Stimulated activated CD4-positive, alpha-beta T cell treated with anti-CD3 and anti-CD28 coated beads, Interleukin-4, amount 100 ng/mL, for 4 hours (primary cell): ENCODE measurements around the gene SKIC3.

Experiments used
- DNase-seq, 2 experiments: peaks; one replicate each; pipeline ENCODE4 v3.0.0-alpha.2; 2020

The SKIC3 gene

GRCh38 chr5:95528565-95528964 lies 26.2 kb downstream of the SKIC3 start:
- no peak for DNase-seq

- no peak for DNase-seq
Measured at GRCh38 chr5:95526871-95527270, 27.9 kb downstream of the SKIC3 start.

- no peak for DNase-seq
Measured at GRCh38 chr5:95524423-95524822, 30.4 kb downstream of the SKIC3 start.

GRCh38 chr5:95520206-95520605 lies 34.6 kb downstream of the SKIC3 start:
- no peak for DNase-seq

GRCh38 chr5:95519681-95520080 lies 35.1 kb downstream of the SKIC3 start:
- no peak for DNase-seq

- DNase-seq = no peak
Measured at GRCh38 chr5:95519151-95519550, 35.6 kb downstream of the SKIC3 start.

GRCh38 chr5:95518417-95518816 lies 36.4 kb downstream of the SKIC3 start:
- DNase-seq = no peak

GRCh38 chr5:95511606-95512005 lies 43.2 kb downstream of the SKIC3 start:
- DNase-seq = no peak

- DNase-seq = no peak
Measured at GRCh38 chr5:95508550-95508949, 46.2 kb downstream of the SKIC3 start.
